HG03095 (cell line): ENCODE measurements around the gene CDH22.

Source experiments
- ATAC-seq: cut with Tn5 transposase; IDR thresholded peaks from one replicate; pipeline ENCODE4 v1.9.1; 2021; ENCODE audit warnings: moderate library complexity; ENCODE audit not compliant: unreplicated experiment

Gene CDH22

GRCh38 chr20:46217583-46217982, 90.7 kb downstream of the CDH22 start:
- ATAC-seq = no peak

GRCh38 chr20:46216770-46217464, 91.4 kb downstream of the CDH22 start:
- ATAC-seq = no peak

GRCh38 chr20:46215913-46216707, 92.2 kb downstream of the CDH22 start:
- no peak for ATAC-seq

- no peak for ATAC-seq
Observed at GRCh38 chr20:46214824-46215488, 93.3 kb downstream of the CDH22 start.

GRCh38 chr20:46213946-46214823, 94.1 kb downstream of the CDH22 start:
- ATAC-seq = no peak

- no peak for ATAC-seq
Observed at GRCh38 chr20:46212876-46213275, 95.4 kb downstream of the CDH22 start.

- no peak for ATAC-seq
Observed at GRCh38 chr20:46212252-46212651, 96.0 kb downstream of the CDH22 start.

GRCh38 chr20:46211331-46211722, 97.0 kb downstream of the CDH22 start:
- ATAC-seq = no peak

GRCh38 chr20:46210672-46211330, 97.5 kb downstream of the CDH22 start:
- ATAC-seq = no peak

- no peak for ATAC-seq
Observed at GRCh38 chr20:46209930-46210671, 98.2 kb downstream of the CDH22 start.

GRCh38 chr20:46207793-46208192, 100.5 kb downstream of the CDH22 start:
- ATAC-seq = no peak

GRCh38 chr20:46206992-46207549, 101.2 kb downstream of the CDH22 start:
- ATAC-seq = no peak

- ATAC-seq = no peak
Observed at GRCh38 chr20:46206025-46206424, 102.3 kb downstream of the CDH22 start.

- no peak for ATAC-seq
Observed at GRCh38 chr20:46205349-46205748, 102.9 kb downstream of the CDH22 start.

GRCh38 chr20:46204594-46205186, 103.6 kb downstream of the CDH22 start:
- no peak for ATAC-seq

- no peak for ATAC-seq
Observed at GRCh38 chr20:46203510-46203837, 104.8 kb downstream of the CDH22 start.

GRCh38 chr20:46202766-46203509, 105.4 kb downstream of the CDH22 start:
- ATAC-seq = no peak
